Subcutaneous abdominal adipose tissue (tissue), 5 donors: ENCODE data around the gene TBCD.

Experiments used
- H3K27ac ChIP-seq: one replicate; pipeline ENCODE4 v1.7.0; 2013; ENCODE audit warnings: low read depth, mild to moderate bottlenecking, inconsistent platforms, low read length, moderate library complexity
- H3K27me3 ChIP-seq, 5 donors: one replicate each; pipeline ENCODE4 v1.7.0; 2013; ENCODE audit warnings: low read length in 5 of 5, inconsistent platforms in 1 of 5; ENCODE audit not compliant: control insufficient read depth in 5 of 5, insufficient read depth in 4 of 5
- H3K36me3 ChIP-seq, 5 donors: one replicate each; pipeline ENCODE4 v1.7.0; 2013; ENCODE audit warnings: low read length in 5 of 5; ENCODE audit not compliant: control insufficient read depth in 5 of 5, insufficient read depth in 5 of 5
- H3K4me1 ChIP-seq, 5 donors: one replicate each; pipeline ENCODE4 v1.7.0; 2013; ENCODE audit warnings: low read length in 5 of 5, mild to moderate bottlenecking in 3 of 5, moderate library complexity in 1 of 5; ENCODE audit not compliant: control insufficient read depth in 5 of 5, insufficient read depth in 5 of 5
- H3K4me3 ChIP-seq, 5 donors: one replicate each; pipeline ENCODE4 v1.7.0; 2013; ENCODE audit warnings: low read length in 5 of 5, low read depth in 1 of 5
- H3K9ac ChIP-seq, 5 donors: one replicate each; pipeline ENCODE4 v1.7.0; 2013; ENCODE audit warnings: low read length in 5 of 5, mild to moderate bottlenecking in 4 of 5, moderate library complexity in 3 of 5
- H3K9me3 ChIP-seq, 5 donors: one replicate each; pipeline ENCODE4 v1.7.0; 2013; ENCODE audit warnings: low read length in 5 of 5; ENCODE audit not compliant: control insufficient read depth in 5 of 5
- donor health status: healthy.
- donor health status: healthy.
- donor health status: healthy.
- donor health status: healthy.
- donor health status: healthy.

TBCD gene

GRCh38 chr17:82845163-82845807 is 93.4 kb downstream of the TBCD start:
- Histone ChIP-seq H3K4me3 (peak overlapping the region in 4 of 5 donors; percentile 24 to 61 (median 56)), H3K36me3 (peaks cover 0 to 15% (median 0%) of the 10 kb centered on the region in 5 donors), H3K27ac (peak overlapping the region; percentile 72), H3K4me1 (peaks cover 0 to 53% (median 0%) of the 10 kb centered on the region in 5 donors), H3K9me3 (no peaks in the 10 kb centered on the region), H3K9ac (peak overlapping the region in 1 of 5 donors; percentile 72), H3K27me3 (no peaks in the 10 kb centered on the region)

- H3K9ac ChIP-seq, result peak overlapping the region in 1 of 5 donors; percentile 72
- peak overlapping the region in 3 of 5 donors; percentile 56 to 61 (median 57) for H3K4me3 ChIP-seq
- no peaks in the 10 kb centered on the region for H3K9me3 ChIP-seq
- H3K27me3 ChIP-seq, result no peaks in the 10 kb centered on the region
- peak overlapping the region; percentile 72 for H3K27ac ChIP-seq
- H3K36me3 ChIP-seq, result peaks cover 0 to 15% (median 0%) of the 10 kb centered on the region in 5 donors
- peaks cover 0 to 58% (median 0%) of the 10 kb centered on the region in 5 donors for H3K4me1 ChIP-seq
Observed at GRCh38 chr17:82846061-82846691, 94.3 kb downstream of the TBCD start.

GRCh38 chr17:82848022-82848592 is 96.2 kb downstream of the TBCD start:
- H3K4me1 ChIP-seq, result peaks cover 0 to 58% (median 0%) of the 10 kb centered on the region in 5 donors
- H3K4me3 ChIP-seq, result peak overlapping the region in 3 of 5 donors; percentile 45 to 59 (median 50)
- no peaks in the 10 kb centered on the region for H3K27me3 ChIP-seq
- H3K27ac ChIP-seq, result peak overlapping the region; percentile 72
- peaks cover 0 to 15% (median 3%) of the 10 kb centered on the region in 5 donors for H3K36me3 ChIP-seq
- no peaks in the 10 kb centered on the region for H3K9me3 ChIP-seq
- H3K9ac ChIP-seq, result peak overlapping the region in 1 of 5 donors; percentile 58

GRCh38 chr17:82849076-82849945 is 97.4 kb downstream of the TBCD start:
- no peaks in the 10 kb centered on the region for H3K27me3 ChIP-seq
- H3K9ac ChIP-seq, result no peak overlapping the region
- H3K9me3 ChIP-seq, result no peaks in the 10 kb centered on the region
- no peak overlapping the region for H3K27ac ChIP-seq
- peaks cover 0 to 50% (median 0%) of the 10 kb centered on the region in 5 donors for H3K4me1 ChIP-seq
- H3K36me3 ChIP-seq, result peaks cover 0 to 18% (median 6%) of the 10 kb centered on the region in 5 donors
- peak overlapping the region in 1 of 5 donors; percentile 29 for H3K4me3 ChIP-seq

- Histone ChIP-seq H3K27ac (no peak overlapping the region), H3K36me3 (peaks cover 0 to 16% (median 8%) of the 10 kb centered on the region in 5 donors), H3K4me3 (no peak overlapping the region), H3K9ac (no peak overlapping the region), H3K4me1 (peaks cover 0 to 33% (median 0%) of the 10 kb centered on the region in 5 donors), H3K9me3 (no peaks in the 10 kb centered on the region), H3K27me3 (no peaks in the 10 kb centered on the region)
Observed at GRCh38 chr17:82851381-82851780, 99.5 kb downstream of the TBCD start.

- no peak overlapping the region for H3K9ac ChIP-seq
Observed at GRCh38 chr17:82854226-82854625, 102.4 kb downstream of the TBCD start.

GRCh38 chr17:82856361-82856760 is 104.5 kb downstream of the TBCD start:
- Histone ChIP-seq H3K36me3 (peaks cover 0 to 12% (median 9%) of the 10 kb centered on the region in 5 donors), H3K9me3 (no peaks in the 10 kb centered on the region), H3K27ac (no peak overlapping the region), H3K27me3 (no peaks in the 10 kb centered on the region), H3K4me1 (peaks cover 0 to 24% (median 17%) of the 10 kb centered on the region in 5 donors), H3K4me3 (no peak overlapping the region), H3K9ac (no peak overlapping the region)

More at GRCh38 chr17:82854226-82854625, 102.4 kb downstream of the TBCD start:
- no peak overlapping the region for H3K4me3 ChIP-seq
- no peaks in the 10 kb centered on the region for H3K9me3 ChIP-seq
- peaks cover 0 to 14% (median 8%) of the 10 kb centered on the region in 5 donors for H3K36me3 ChIP-seq
- H3K4me1 ChIP-seq, result peaks cover 0 to 15% (median 4%) of the 10 kb centered on the region in 5 donors
- H3K27ac ChIP-seq, result no peak overlapping the region
- no peaks in the 10 kb centered on the region for H3K27me3 ChIP-seq

- H3K9ac ChIP-seq, result no peak overlapping the region
- H3K27ac ChIP-seq, result no peak overlapping the region
- peaks cover 0 to 11% (median 9%) of the 10 kb centered on the region in 5 donors for H3K36me3 ChIP-seq
Observed at GRCh38 chr17:82858376-82859126, 106.7 kb downstream of the TBCD start.

More at GRCh38 chr17:82858376-82859126, 106.7 kb downstream of the TBCD start:
- Histone ChIP-seq H3K4me3 (no peak overlapping the region), H3K4me1 (peaks cover 0 to 24% (median 19%) of the 10 kb centered on the region in 5 donors), H3K9me3 (no peaks in the 10 kb centered on the region), H3K27me3 (no peaks in the 10 kb centered on the region)
